GM18505 (cell line): ENCODE results near the gene MAP3K4.

ENCODE experiments used
- ATAC-seq: cut with Tn5 transposase; IDR thresholded peaks from one replicate; pipeline ENCODE4 v1.9.1; 2021; ENCODE audit not compliant: unreplicated experiment
- POLR2A ChIP-seq: IDR thresholded peaks from 4 replicates; pipeline ENCODE4 v1.6.1; 2011; ENCODE audit warnings: borderline replicate concordance; ENCODE audit not compliant: insufficient read depth, insufficient read length; ENCODE audit errors: extremely low read depth

MAP3K4 gene

GRCh38 chr6:161054876-161055275 is 63.3 kb downstream of the MAP3K4 start:
- TF ChIP-seq POLR2A = no peak
- ATAC-seq = no peak

GRCh38 chr6:161056451-161056850 is 64.9 kb downstream of the MAP3K4 start:
- no peak for ATAC-seq

GRCh38 chr6:161057103-161058091 is 65.8 kb downstream of the MAP3K4 start:
- ATAC-seq = no peak
- TF ChIP-seq POLR2A = no peak

More at GRCh38 chr6:161056451-161056850, 64.9 kb downstream of the MAP3K4 start:
- TF ChIP-seq POLR2A = no peak

GRCh38 chr6:161058741-161059140 is 67.2 kb downstream of the MAP3K4 start:
- no peak for TF ChIP-seq POLR2A
- no peak for ATAC-seq

- ATAC-seq = no peak
- TF ChIP-seq POLR2A = no peak
These were observed 70.0 kb downstream of the MAP3K4 start for GRCh38 chr6:161061576-161061975.

- no peak for TF ChIP-seq POLR2A
- ATAC-seq = no peak
These were observed 73.3 kb downstream of the MAP3K4 start for GRCh38 chr6:161064915-161065314.

- no peak for ATAC-seq
- TF ChIP-seq POLR2A = no peak
These were observed 74.9 kb downstream of the MAP3K4 start for GRCh38 chr6:161066511-161066910.

GRCh38 chr6:161067749-161068148 is 76.2 kb downstream of the MAP3K4 start:
- ATAC-seq = no peak
- TF ChIP-seq POLR2A = no peak

- ATAC-seq = no peak
- no peak for TF ChIP-seq POLR2A
These were observed 76.8 kb downstream of the MAP3K4 start for GRCh38 chr6:161068321-161068741.

GRCh38 chr6:161073930-161074329 is 82.4 kb downstream of the MAP3K4 start:
- TF ChIP-seq POLR2A = no peak
- ATAC-seq = no peak

GRCh38 chr6:161074496-161075121 is 83.0 kb downstream of the MAP3K4 start:
- no peak for TF ChIP-seq POLR2A
- no peak for ATAC-seq

- TF ChIP-seq POLR2A = no peak
- ATAC-seq = no peak
These were observed 84.7 kb downstream of the MAP3K4 start for GRCh38 chr6:161076181-161076677.

- no peak for TF ChIP-seq POLR2A
- ATAC-seq = no peak
These were observed 88.1 kb downstream of the MAP3K4 start for GRCh38 chr6:161079566-161080262.
